ENCODE measurements around the gene LHFPL3. TPM values are rescaled to one million over a fixed set of nuclear protein-coding genes. Genes with fewer than 3 reads are reported as not detected.

LHFPL3 gene
- total and polyA plus RNA-seq, 9 of the 15 experiments (the other 6 are each of a cell fraction or from before 2014, with no cell fraction given), result 0.21 to 0.52 TPM; not detected in 7

- POLR2A ChIA-PET, result no interaction called here
Measured at GRCh38 chr7:104294291-104294690, 34.1 kb upstream of the LHFPL3 start.

DNA sequence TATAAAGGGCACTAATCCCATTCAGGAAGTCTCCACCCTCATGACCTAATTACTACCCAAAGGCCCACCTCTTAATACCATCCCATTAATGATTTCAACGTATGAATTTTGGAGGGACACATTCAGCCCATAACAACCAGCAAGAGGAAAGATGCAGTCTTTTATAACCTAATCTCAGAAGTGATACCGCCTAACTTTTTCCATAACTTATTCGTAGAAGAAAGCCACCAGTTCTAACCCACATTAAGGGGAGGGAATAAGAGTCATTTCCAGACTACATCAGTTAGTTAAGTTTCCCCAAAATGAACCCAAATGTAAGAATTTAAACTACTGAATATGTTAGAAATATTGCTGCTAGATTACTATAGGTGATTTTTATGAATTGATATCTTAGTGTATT is 32.1 kb upstream of the LHFPL3 start:
- DNase-seq (ENCODE audit: extremely low read depth in 1 of 4, low spot score in 3 of 4) (no peak), ATAC-seq (no peak), FAIRE-seq (no peak)
- H3K4me3 ChIP-seq, result no peak overlapping the region
- H3K9me3 ChIP-seq (replicated peaks; ENCODE audit: control insufficient read depth, insufficient read depth, low read depth, low read length), result no peaks in the 10 kb centered on the region; the same call in 1 of the 2 replicates
- CTCF ChIA-PET (ENCODE audit: low intra/inter-chr PET ratio), result no interaction called here
- no peak overlapping the region for H2AFZ ChIP-seq (ENCODE audit: low read depth, low read length)
- no peak overlapping the region for H3K27ac ChIP-seq (ENCODE audit: extremely low read depth, low read depth, low read length)
- no peak overlapping the region for H3K4me2 ChIP-seq (ENCODE audit: insufficient read depth, low read length)
- POLR2A ChIA-PET, result interaction anchor here (0.8 to 1.1 kb wide), 2 partner anchors 12 to 17 kb away, joined by 3 to 5 read pairs; no protein-coding TSS in a partner anchor
- no peaks in the 10 kb centered on the region for H3K4me1 ChIP-seq (replicated peaks in 1 of 2; ENCODE audit: control insufficient read depth in 2 of 2, insufficient read depth in 2 of 2, low read length in 2 of 2)
- H3K9ac ChIP-seq (ENCODE audit: insufficient read depth in 1 of 2, low read depth in 2 of 2, low read length in 2 of 2), result no peak overlapping the region
- in situ Hi-C loops (cut with MboI) (no loop called here), intact Hi-C loops (cut with micrococcal nuclease) (no loop called here)
- no peaks in the 10 kb centered on the region for H4K20me1 ChIP-seq (replicated peaks; ENCODE audit: control insufficient read depth, insufficient read depth, low read length)
- WGBS (ENCODE audit: insufficient coverage, low coverage, missing lambda C conversion rate), result 3% methylated on average over 3 of the region's 3 CpGs
- no peaks in the 10 kb centered on the region for H3K9me1 ChIP-seq (ENCODE audit: control insufficient read depth, insufficient read depth, low read length)
- no peaks in the 10 kb centered on the region for H3K79me2 ChIP-seq (ENCODE audit: control insufficient read depth, insufficient read depth, low read length)
- H3K36me3 ChIP-seq (ENCODE audit: control insufficient read depth, insufficient read depth, low read length), result no peaks in the 10 kb centered on the region
- 0 out of 5 replicates have a peak, but pooled peaks cover 0 to 2% of the 10 kb centered on the region in 2 experiments for H3K27me3 ChIP-seq (ENCODE audit: control insufficient read depth in 2 of 2, insufficient read depth in 2 of 2, low read length in 2 of 2)
- no TSS peak for BruUV-seq (replicated peaks)
- no peak for TF ChIP-seq PCBP1 (IDR thresholded peaks at IDR 0.05; ENCODE audit: low read depth, low read length, poor library complexity, severe bottlenecking)
- TF ChIP-seq NR3C1 (CRISPR knock-in tag; IDR thresholded peaks at IDR 0.05), result no peak
- no peak for TF ChIP-seq HNRNPK (IDR thresholded peaks at IDR 0.05; ENCODE audit: low read depth, low read length, poor library complexity, severe bottlenecking)
- TF ChIP-seq OTX1 (CRISPR knock-in tag; IDR thresholded peaks at IDR 0.05), result no peak
- TF ChIP-seq, protein P1, sequence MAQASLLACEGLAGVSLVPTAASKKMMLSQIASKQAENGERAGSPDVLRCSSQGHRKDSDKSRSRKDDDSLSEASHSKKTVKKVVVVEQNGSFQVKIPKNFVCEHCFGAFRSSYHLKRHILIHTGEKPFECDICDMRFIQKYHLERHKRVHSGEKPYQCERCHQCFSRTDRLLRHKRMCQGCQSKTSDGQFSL (CRISPR knock-in tag; IDR thresholded peaks at IDR 0.05), result no peak
- TF ChIP-seq, protein P1 (tag; IDR thresholded peaks at IDR 0.05), result no peak
- TF ChIP-seq E2F3 (CRISPR knock-in tag; IDR thresholded peaks at IDR 0.05), result no peak
- TF ChIP-seq CHD4 (IDR thresholded peaks at IDR 0.05; ENCODE audit: insufficient read depth, insufficient replicate concordance, low read depth, low read length, poor library complexity, severe bottlenecking), result no peak
- TF ChIP-seq SMAD4 (CRISPR knock-in tag; conservative IDR thresholded peaks at IDR 0.05), result no peak
- TF ChIP-seq, protein P2, sequence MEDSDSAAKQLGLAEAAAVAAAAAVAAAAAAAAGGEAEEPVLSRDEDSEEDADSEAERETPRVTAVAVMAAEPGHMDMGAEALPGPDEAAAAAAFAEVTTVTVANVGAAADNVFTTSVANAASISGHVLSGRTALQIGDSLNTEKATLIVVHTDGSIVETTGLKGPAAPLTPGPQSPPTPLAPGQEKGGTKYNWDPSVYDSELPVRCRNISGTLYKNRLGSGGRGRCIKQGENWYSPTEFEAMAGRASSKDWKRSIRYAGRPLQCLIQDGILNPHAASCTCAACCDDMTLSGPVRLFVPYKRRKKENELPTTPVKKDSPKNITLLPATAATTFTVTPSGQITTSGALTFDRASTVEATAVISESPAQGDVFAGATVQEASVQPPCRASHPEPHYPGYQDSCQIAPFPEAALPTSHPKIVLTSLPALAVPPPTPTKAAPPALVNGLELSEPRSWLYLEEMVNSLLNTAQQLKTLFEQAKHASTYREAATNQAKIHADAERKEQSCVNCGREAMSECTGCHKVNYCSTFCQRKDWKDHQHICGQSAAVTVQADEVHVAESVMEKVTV (CRISPR knock-in tag; IDR thresholded peaks at IDR 0.05), result no peak
- TF ChIP-seq ZBTB12 (CRISPR knock-in tag; IDR thresholded peaks at IDR 0.05), result no peak

More at GRCh38 chr7:104294291-104294690, 34.1 kb upstream of the LHFPL3 start:
- Histone ChIP-seq H3K79me2 (ENCODE audit: control insufficient read depth, insufficient read depth, low read length) (no peaks in the 10 kb centered on the region), H3K9ac (ENCODE audit: insufficient read depth in 1 of 2, low read depth in 2 of 2, low read length in 2 of 2) (no peak overlapping the region), H3K4me3 (no peak overlapping the region), H2AFZ (ENCODE audit: low read depth, low read length) (no peak overlapping the region), H3K27ac (ENCODE audit: extremely low read depth, low read depth, low read length) (no peak overlapping the region), H4K20me1 (replicated peaks; ENCODE audit: control insufficient read depth, insufficient read depth, low read length) (no peaks in the 10 kb centered on the region), H3K4me2 (ENCODE audit: insufficient read depth, low read length) (no peak overlapping the region), H3K9me3 (replicated peaks; ENCODE audit: control insufficient read depth, insufficient read depth, low read depth, low read length) (no peaks in the 10 kb centered on the region), H3K9me1 (ENCODE audit: control insufficient read depth, insufficient read depth, low read length) (no peaks in the 10 kb centered on the region), H3K36me3 (ENCODE audit: control insufficient read depth, insufficient read depth, low read length) (no peaks in the 10 kb centered on the region), H3K4me1 (replicated peaks in 1 of 2; ENCODE audit: control insufficient read depth in 2 of 2, insufficient read depth in 2 of 2, low read length in 2 of 2) (no peaks in the 10 kb centered on the region), H3K27me3 (ENCODE audit: control insufficient read depth in 2 of 2, insufficient read depth in 2 of 2, low read length in 2 of 2) (no peaks in the 10 kb centered on the region)
- WGBS (ENCODE audit: insufficient coverage, low coverage, missing lambda C conversion rate), result 2% methylated on average over 3 of the region's 3 CpGs
- DNase-seq (ENCODE audit: extremely low read depth in 1 of 4, low spot score in 3 of 4) (no peak), ATAC-seq (no peak), FAIRE-seq (no peak)
- intact Hi-C loops (cut with micrococcal nuclease), result no loop called here
- CTCF ChIA-PET (ENCODE audit: low intra/inter-chr PET ratio), result no interaction called here
- TF ChIP-seq ZNF121 (CRISPR knock-in tag; conservative IDR thresholded peaks at IDR 0.05), result no peak
- no peak for TF ChIP-seq CHD1 (IDR thresholded peaks at IDR 0.05; ENCODE audit: low read length)
- TF ChIP-seq ZEB2 (IDR thresholded peaks at IDR 0.05), result no peak
- BruUV-seq (replicated peaks), result no TSS peak
- in situ Hi-C loops (cut with MboI), result no loop called here

Data from K562 (cell line).